Measurements from ENCODE around the gene KIF16B. TPM values are rescaled to one million over a fixed set of nuclear protein-coding genes. Genes with fewer than 3 reads are reported as not detected.

KIF16B gene
- total and polyA plus RNA-seq, 2 experiments from 2014 or later, result 6.5 to 11.1 TPM

GRCh38 chr20:16497896-16498295 lies 75.4 kb downstream of the KIF16B start:
- Mint-ChIP-seq H3K4me1 (peaks cover 3% of the 10 kb centered on the region; the same call in 1 of the 3 replicates), H3K27ac (no peak overlapping the region), H3K4me3 (no peak overlapping the region), H3K9me3 (no peaks in the 10 kb centered on the region), H3K27me3 (ENCODE audit: insufficient read depth, low read depth, poor library complexity) (no peaks in the 10 kb centered on the region), H3K36me3 (ENCODE audit: low read depth) (no peaks in the 10 kb centered on the region)
- no peak for TF ChIP-seq ZNF114 (CRISPR knock-in tag; IDR thresholded peaks at IDR 0.05)
- TF ChIP-seq CREB1 (CRISPR knock-in tag; IDR thresholded peaks at IDR 0.05; ENCODE audit: low read depth), result no peak
- no peak for TF ChIP-seq CTCF (conservative IDR thresholded peaks at IDR 0.05; ENCODE audit: low read depth in 2 of 2)
- no peak for TF ChIP-seq ZNF462 (CRISPR knock-in tag; IDR thresholded peaks at IDR 0.05)
- Histone ChIP-seq H3K27ac (ENCODE audit: low read depth) (no peak overlapping the region), H3K4me3 (no peak overlapping the region), H3K4me2 (no peak overlapping the region), H3K4me1 (ENCODE audit: insufficient read depth) (no peaks in the 10 kb centered on the region), H3F3A (replicated peaks; ENCODE audit: low read depth) (no peaks in the 10 kb centered on the region), H3K27me3 (ENCODE audit: insufficient read depth) (no peaks in the 10 kb centered on the region), H2AFZ (no peak overlapping the region), H4K20me1 (replicated peaks; ENCODE audit: insufficient read depth) (no peaks in the 10 kb centered on the region), H3K9me2 (ENCODE audit: insufficient read depth) (no peaks in the 10 kb centered on the region), H3K36me3 (ENCODE audit: insufficient read depth) (no peaks in the 10 kb centered on the region), H3K79me2 (replicated peaks; ENCODE audit: insufficient read depth) (no peaks in the 10 kb centered on the region)
- DNase-seq (ENCODE audit: low spot score) (no peak), ATAC-seq (no peak)

- no peak for ATAC-seq
- Mint-ChIP-seq H3K9me3 (no peaks in the 10 kb centered on the region), H3K4me1 (peaks cover 11% of the 10 kb centered on the region)
- TF ChIP-seq STAT1 (IDR thresholded peaks at IDR 0.05; ENCODE audit: unreplicated experiment) (no peak), ZNF462 (CRISPR knock-in tag; IDR thresholded peaks at IDR 0.05) (no peak)
Observed at GRCh38 chr20:16493486-16493885, 79.8 kb downstream of the KIF16B start.

More at GRCh38 chr20:16493486-16493885, 79.8 kb downstream of the KIF16B start:
- H3K4me2 ChIP-seq, result no peak overlapping the region
- Mint-ChIP-seq H3K27ac (no peak overlapping the region), H3K27me3 (ENCODE audit: insufficient read depth, low read depth, poor library complexity) (no peaks in the 10 kb centered on the region), H3K36me3 (ENCODE audit: low read depth) (no peaks in the 10 kb centered on the region), H3K4me3 (no peak overlapping the region)
- no peaks in the 10 kb centered on the region for H3K9me2 ChIP-seq (ENCODE audit: insufficient read depth)
- no peaks in the 10 kb centered on the region for H3K27me3 ChIP-seq (ENCODE audit: insufficient read depth)
- no peaks in the 10 kb centered on the region for H3F3A ChIP-seq (replicated peaks; ENCODE audit: low read depth)
- no peak overlapping the region for H3K27ac ChIP-seq (ENCODE audit: low read depth)
- no peaks in the 10 kb centered on the region for H3K4me1 ChIP-seq (ENCODE audit: insufficient read depth)
- H2AFZ ChIP-seq, result no peak overlapping the region
- H4K20me1 ChIP-seq (replicated peaks; ENCODE audit: insufficient read depth), result no peaks in the 10 kb centered on the region
- H3K79me2 ChIP-seq (replicated peaks; ENCODE audit: insufficient read depth), result no peaks in the 10 kb centered on the region
- DNase-seq (ENCODE audit: low spot score), result no peak
- no peak overlapping the region for H3K4me3 ChIP-seq
- H3K36me3 ChIP-seq (ENCODE audit: insufficient read depth), result no peaks in the 10 kb centered on the region

All from GM23338 (cell line).